K562 (cell line): ENCODE data around the gene APCDD1. TPM values are rescaled to one million over a fixed set of nuclear protein-coding genes. Genes with fewer than 3 reads are reported as not detected.

Experiments used
- GABPA ChIP-seq: fragments of 200-800 bp; sonication (Bioruptor generic); conservative IDR thresholded peaks from 2 replicates; pipeline ENCODE4 v1.6.1; 2016; ENCODE audit warnings: low read depth, missing genetic modification characterization, missing compliant biosample characterization
- HDAC2 ChIP-seq: fragments of 450-650 bp; IDR thresholded peaks from 2 replicates; pipeline ENCODE4 v1.6.1; 2016; ENCODE audit warnings: mild to moderate bottlenecking
- JUN ChIP-seq, 2 experiments: sonication (generic) in 1 of 2; formaldehyde crosslinking in 1 of 2; IDR thresholded peaks; 2 replicates each; pipeline versions ENCODE4 v1.6.1 to v1.8.0; 2012 to 2022; ENCODE audit warnings: borderline replicate concordance in 2 of 2, mild to moderate bottlenecking in 2 of 2, improper control_type of control experiment in 1 of 2, low read depth in 1 of 2, low read length in 1 of 2, missing genetic modification reagents in 1 of 2
- KDM5B ChIP-seq: fragments of 200-600 bp; sonication (generic); IDR thresholded peaks from 2 replicates; pipeline ENCODE4 v1.6.1; 2012; ENCODE audit warnings: low read depth, mild to moderate bottlenecking, moderate library complexity, low read length, control low read depth, inconsistent platforms; ENCODE audit not compliant: insufficient replicate concordance
- POLR2B ChIP-seq: fragments of 450-650 bp; IDR thresholded peaks from 2 replicates; pipeline ENCODE4 v1.6.1; 2018; ENCODE audit warnings: low read depth; ENCODE audit not compliant: partially characterized antibody
- RBFOX2 ChIP-seq: fragments of 200-400 bp; formaldehyde crosslinking; IDR thresholded peaks from 2 replicates; pipeline ENCODE4 v1.6.1; 2017; ENCODE audit warnings: low read depth, mild to moderate bottlenecking, low read length, moderate library complexity
- RBM14 ChIP-seq: fragments of 200-400 bp; formaldehyde crosslinking; IDR thresholded peaks from 2 replicates; pipeline ENCODE4 v1.6.1; 2018; ENCODE audit warnings: low read depth, mild to moderate bottlenecking, low read length, moderate library complexity, borderline replicate concordance; ENCODE audit not compliant: insufficient read depth
- RFX7 ChIP-seq: fragments of 250-450 bp; sonication (Bioruptor Pico); IDR thresholded peaks from 2 replicates; pipeline ENCODE4 v1.5.1; 2021; ENCODE audit warnings: mild to moderate bottlenecking
- SNRNP70 ChIP-seq: fragments of 200-400 bp; formaldehyde crosslinking; optimal IDR thresholded peaks from 2 replicates; pipeline ENCODE3; 2017; ENCODE audit warnings: low read depth, low read length
- XRCC3 ChIP-seq: fragments of 450-650 bp; IDR thresholded peaks from 2 replicates; pipeline ENCODE4 v1.6.1; 2017; ENCODE audit warnings: mild to moderate bottlenecking, moderate library complexity
- ZBTB43 ChIP-seq: sonication (generic); formaldehyde crosslinking; IDR thresholded peaks from 2 replicates; pipeline ENCODE4 v1.8.0; 2023; ENCODE audit warnings: mild to moderate bottlenecking, missing genetic modification reagents
- ZFX ChIP-seq: sonication (generic); formaldehyde crosslinking; IDR thresholded peaks from 2 replicates; pipeline ENCODE4 v1.8.0; 2022; ENCODE audit warnings: mild to moderate bottlenecking, missing genetic modification reagents, moderate library complexity
- ZNF583 ChIP-seq: fragments of 250-450 bp; sonication (Bioruptor Pico); IDR thresholded peaks from 2 replicates; pipeline ENCODE4 v1.4.0; 2020
- ZNF609 ChIP-seq: sonication (generic); formaldehyde crosslinking; IDR thresholded peaks from 2 replicates; pipeline ENCODE4 v1.8.1; 2023; ENCODE audit warnings: missing genetic modification reagents, mild to moderate bottlenecking, borderline replicate concordance
- ZNF639 ChIP-seq, 2 experiments: fragments of 200-800 bp in 1 of 2; sonication (Bioruptor generic) in 1 of 2; sonication (generic) in 1 of 2; formaldehyde crosslinking in 1 of 2; IDR thresholded peaks in 1 of 2; conservative IDR thresholded peaks in 1 of 2; 2 replicates each; pipeline versions ENCODE4 v1.5.0 to v1.6.1; 2016 to 2020; ENCODE audit warnings: missing compliant biosample characterization in 1 of 2, missing genetic modification characterization in 1 of 2, missing genetic modification reagents in 1 of 2
- ZNF79 ChIP-seq: fragments of 250-450 bp; sonication (Bioruptor Pico); IDR thresholded peaks from 2 replicates; pipeline ENCODE4 v1.4.0; 2020; ENCODE audit warnings: low read depth, mild to moderate bottlenecking, moderate library complexity
- polyA plus RNA-seq, 8 experiments: library from polyadenylated mRNA; depleted of rRNA in 4 of 8; stranded (reverse) in 5 of 8; unstranded in 3 of 8; fragments of >200 nt; fragmentation: Nextera tagmentation in 2 of 8; fragmentation: Illumina TruSeq in 1 of 8; extraction: Ambion mirVana in 2 of 8; extraction: Trizol in 1 of 8; gene quantifications; 2 replicates each; pipeline versions ENCODE4 v1.2.1 to v1.2.3, GENCODE V29; 2011 to 2014; ENCODE audit warnings: inconsistent platforms in 1 of 8, missing spikeins in 1 of 8
- total RNA-seq, 7 experiments: library from RNA; depleted of rRNA in 6 of 7; stranded (reverse); fragments of >200 nt in 6 of 7; fragmentation: Illumina TruSeq in 2 of 7; extraction: Trizol in 2 of 7; gene quantifications; 2 replicates each; pipeline versions ENCODE4 v1.2.1 to v1.2.3, GENCODE V29; 2011 to 2021; ENCODE audit warnings: low replicate concordance in 1 of 7
- TF ChIP-seq, protein P1 (sequence below): fragments of 450-650 bp; formaldehyde crosslinking; IDR thresholded peaks from 2 replicates; pipeline ENCODE4 v1.4.0; 2020; ENCODE audit warnings: mild to moderate bottlenecking, moderate library complexity

Gene APCDD1
- total and polyA plus RNA-seq, 9 of the 15 experiments (the other 6 are each of a cell fraction or from before 2014, with no cell fraction given) = 0.07 TPM; not detected in 8

DNA sequence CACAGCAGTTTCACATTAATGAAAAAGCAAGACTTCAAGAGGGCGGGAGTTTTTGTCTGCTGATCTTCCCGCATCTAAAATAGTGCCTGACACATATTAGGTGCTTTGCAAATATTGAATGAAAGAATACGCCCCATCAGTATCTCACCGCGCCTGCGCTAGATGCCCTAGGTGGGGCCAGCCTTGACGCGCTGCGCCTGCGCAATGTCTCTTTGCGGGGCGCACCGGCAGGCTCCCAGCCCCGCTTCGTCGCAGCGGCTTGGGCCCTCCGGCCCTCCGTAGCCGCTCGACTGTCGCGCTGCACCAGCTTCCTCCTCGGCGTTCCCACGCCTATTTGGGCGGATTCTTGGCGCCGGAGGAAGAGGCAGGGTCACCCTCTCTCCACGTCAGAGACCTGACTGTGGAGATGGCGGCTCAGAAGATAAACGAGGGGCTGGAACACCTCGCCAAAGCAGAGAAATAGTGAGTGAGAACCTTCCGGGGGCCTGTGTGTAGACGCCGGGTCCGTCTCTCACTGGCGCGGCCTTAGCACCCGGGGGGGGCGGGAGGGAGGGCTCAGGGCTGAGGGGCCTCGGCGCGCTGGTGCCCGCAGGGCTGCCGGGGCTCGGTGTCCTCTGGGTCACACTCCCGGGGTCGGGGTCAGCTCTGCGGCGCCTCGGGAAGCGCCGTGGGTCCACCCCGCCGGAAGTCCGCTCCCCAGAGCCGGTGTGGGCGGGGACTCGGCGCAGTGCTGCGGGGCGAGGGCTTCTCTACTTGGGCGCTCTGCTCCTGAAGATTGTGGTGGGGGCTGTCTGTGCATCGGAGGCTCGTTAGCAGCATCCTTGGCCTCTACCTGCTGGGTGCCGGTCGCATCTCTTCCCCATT, 71.5 kb downstream of the APCDD1 start, which contains the start of gene NAPG (continued):
- TF ChIP-seq ZNF609 = no peak
- TF ChIP-seq JUN (IDR thresholded peaks at IDR 0.05; ENCODE audit: borderline replicate concordance, low read depth, low read length) = 0 out of 2 replicates have a peak, but pooled peaks have one; percentile 44
- no peak for TF ChIP-seq JUN (CRISPR knock-in tag; IDR thresholded peaks at IDR 0.05; ENCODE audit: borderline replicate concordance)
- TF ChIP-seq ZBTB43 (CRISPR knock-in tag) = no peak
- TF ChIP-seq, protein P1, sequence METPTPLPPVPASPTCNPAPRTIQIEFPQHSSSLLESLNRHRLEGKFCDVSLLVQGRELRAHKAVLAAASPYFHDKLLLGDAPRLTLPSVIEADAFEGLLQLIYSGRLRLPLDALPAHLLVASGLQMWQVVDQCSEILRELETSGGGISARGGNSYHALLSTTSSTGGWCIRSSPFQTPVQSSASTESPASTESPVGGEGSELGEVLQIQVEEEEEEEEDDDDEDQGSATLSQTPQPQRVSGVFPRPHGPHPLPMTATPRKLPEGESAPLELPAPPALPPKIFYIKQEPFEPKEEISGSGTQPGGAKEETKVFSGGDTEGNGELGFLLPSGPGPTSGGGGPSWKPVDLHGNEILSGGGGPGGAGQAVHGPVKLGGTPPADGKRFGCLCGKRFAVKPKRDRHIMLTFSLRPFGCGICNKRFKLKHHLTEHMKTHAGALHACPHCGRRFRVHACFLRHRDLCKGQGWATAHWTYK = no peak; the same call in 1 of the 2 replicates
- peak; percentile 61 for TF ChIP-seq ZFX (CRISPR knock-in tag)
- TF ChIP-seq RBM14 = no peak
- no peak for TF ChIP-seq RFX7 (CRISPR knock-in tag)
- TF ChIP-seq HDAC2 = no peak
- peak; percentile 88 for TF ChIP-seq GABPA
- TF ChIP-seq ZNF639 (CRISPR knock-in tag; conservative IDR thresholded peaks at IDR 0.05 in 1 of 2, IDR thresholded peaks at IDR 0.05 in 1 of 2) = peak in 1 of 2 experiments; percentile 70; a peak in 1 of 4 replicates
- no peak for TF ChIP-seq SNRNP70
- TF ChIP-seq XRCC3 = no peak
- no peak for TF ChIP-seq ZNF583 (CRISPR knock-in tag)
- TF ChIP-seq RBFOX2 = peak; percentile 87
- no peak for TF ChIP-seq ZNF79
- peak; percentile 90 for TF ChIP-seq POLR2B
- TF ChIP-seq KDM5B = peak; percentile 89
